Endothelial cell of umbilical vein (primary cell): ENCODE measurements around the gene MAP3K4. TPM values are rescaled to one million over a fixed set of nuclear protein-coding genes. Genes with fewer than 3 reads are reported as not detected.

Source experiments
- BruUV-seq: library from RNA; stranded (reverse); fragments of 400-500 nt; replicated peaks from 2 replicates; lab custom pipeline; 2021; lab: Mats Ljungman, UMichigan
- CTCF ChIA-PET: fragments of 300-600, 350-600 bp; sonication (Branson Sonifier 250); formaldehyde crosslinking; loops from one replicate; lab custom pipeline; 2021; ENCODE audit warnings: antibody characterized with exemption, inconsistent platforms; lab: Charles Lee
- POLR2A ChIA-PET: fragments of 300-600, 350-600 bp; sonication (Branson Sonifier 250); formaldehyde crosslinking; loops from one replicate; lab custom pipeline; 2021; ENCODE audit warnings: antibody characterized with exemption, inconsistent platforms; lab: Charles Lee
- DNase-seq: peaks from one replicate; pipeline ENCODE4 v3.0.0-alpha.2; 2011; ENCODE audit warnings: low read depth, low spot score
- FAIRE-seq: peaks from 2 replicates; lab custom pipeline; 2011; peaks lifted over from hg19 to GRCh38; lab: Jason Lieb, UNC
- H2AFZ ChIP-seq: 2 replicates; pipeline ENCODE4 v1.6.0; 2012; ENCODE audit warnings: low read depth, low read length, control low read depth, inconsistent platforms
- H3K27ac ChIP-seq: 2 replicates; pipeline ENCODE4 v1.5.1; 2011; ENCODE audit warnings: low read depth, mild to moderate bottlenecking, control low read depth, low read length, moderate library complexity; ENCODE audit not compliant: insufficient read depth
- H3K27me3 ChIP-seq, 2 experiments: 2 replicates each; pipeline versions ENCODE4 v1.6.0 to v1.6.1; 2011; ENCODE audit warnings: low read length in 2 of 2, mixed read lengths in 1 of 2; ENCODE audit not compliant: control insufficient read depth in 2 of 2, insufficient read depth in 2 of 2
- H3K36me3 ChIP-seq, 2 experiments: 2 replicates in 1 of 2; 3 replicates in 1 of 2; pipeline ENCODE4 v1.5.1; 2011; ENCODE audit warnings: low read length in 2 of 2, mild to moderate bottlenecking in 1 of 2, moderate library complexity in 1 of 2; ENCODE audit not compliant: control insufficient read depth in 2 of 2, insufficient read depth in 2 of 2; ENCODE audit errors: extremely low read depth in 1 of 2
- H3K4me1 ChIP-seq: 3 replicates; pipeline ENCODE4 v1.5.1; 2011; ENCODE audit warnings: mild to moderate bottlenecking, low read length; ENCODE audit not compliant: control insufficient read depth, insufficient read depth; ENCODE audit errors: extremely low read depth
- H3K4me2 ChIP-seq: 2 replicates; pipeline ENCODE4 v1.6.1; 2011; ENCODE audit warnings: low read length, control low read depth, mixed read lengths; ENCODE audit not compliant: insufficient read depth
- H3K4me3 ChIP-seq, 3 experiments: fragments of 200-600 bp in 1 of 3; sonication (generic), shearing (Covaris generic) in 1 of 3; replicated peaks in 1 of 3; 2 replicates each; pipeline ENCODE4 v1.5.1; 2011 to 2016; ENCODE audit warnings: control low read depth in 3 of 3, low read length in 3 of 3, mild to moderate bottlenecking in 2 of 3, inconsistent platforms in 1 of 3, low read depth in 1 of 3, moderate library complexity in 1 of 3; ENCODE audit not compliant: insufficient read depth in 1 of 3
- H3K79me2 ChIP-seq: 2 replicates; pipeline ENCODE4 v1.6.0; 2012; ENCODE audit warnings: low read length, inconsistent platforms; ENCODE audit not compliant: control insufficient read depth, insufficient read depth
- H3K9ac ChIP-seq: replicated peaks from 2 replicates; pipeline ENCODE3; 2011; ENCODE audit warnings: low read length, control low read depth; ENCODE audit not compliant: insufficient read depth; ENCODE audit errors: extremely low read depth
- H3K9me1 ChIP-seq: replicated peaks from 3 replicates; pipeline ENCODE4 v1.6.0; 2011; ENCODE audit warnings: mild to moderate bottlenecking, low read length; ENCODE audit not compliant: control insufficient read depth, insufficient read depth; ENCODE audit errors: extremely low read depth
- H3K9me3 ChIP-seq: replicated peaks from 2 replicates; pipeline ENCODE4 v1.5.1; 2012; ENCODE audit warnings: low read length, inconsistent platforms; ENCODE audit not compliant: control insufficient read depth, insufficient read depth
- H4K20me1 ChIP-seq: replicated peaks from 2 replicates; pipeline ENCODE3; 2011; ENCODE audit warnings: mild to moderate bottlenecking, low read length; ENCODE audit not compliant: control insufficient read depth, insufficient read depth; ENCODE audit errors: extremely low read depth
- GATA2 ChIP-seq: IDR thresholded peaks from 2 replicates; pipeline ENCODE4 v1.7.0; 2011; ENCODE audit warnings: low read depth, mild to moderate bottlenecking, moderate library complexity, mixed read lengths, low read length; ENCODE audit not compliant: insufficient read length, insufficient read depth
- MAX ChIP-seq: IDR thresholded peaks from 2 replicates; pipeline ENCODE4 v1.6.1; 2011; ENCODE audit not compliant: insufficient read depth, insufficient read length
- MYC ChIP-seq: IDR thresholded peaks from one replicate; pipeline ENCODE4 v1.6.1; 2011; ENCODE audit warnings: mild to moderate bottlenecking, low read depth, low read length
- POLR2A ChIP-seq: IDR thresholded peaks from 2 replicates; pipeline ENCODE4 v1.6.1; 2012; ENCODE audit warnings: low read depth, mild to moderate bottlenecking, control low read depth, low read length
- dilution Hi-C: fragments of 300-500 bp; cut with MboI; formaldehyde crosslinking; loops from one replicate; pipeline ENCODE4 v1.15.0; 2019; ENCODE audit warnings: low sequenced_read_pairs; ENCODE audit not compliant: extremely low pct_ligation_motif_present
- intact Hi-C: fragments of 100-400 bp; cut with micrococcal nuclease; formaldehyde crosslinking; loops from one replicate; pipeline ENCODE4 v1.10.0; 2022
- polyA plus RNA-seq, 4 experiments: library from polyadenylated mRNA; depleted of rRNA in 3 of 4; stranded (reverse) in 3 of 4; unstranded in 1 of 4; fragments of >200 nt; gene quantifications; 2 replicates each; pipeline versions ENCODE4 v1.2.1 to v1.2.3, GENCODE V29; 2011 to 2012; ENCODE audit warnings: missing spikeins in 1 of 4
- total RNA-seq: library from RNA; stranded (reverse); gene quantifications from 2 replicates; pipeline ENCODE4 v1.2.3, GENCODE V29; 2021

MAP3K4 gene
- total and polyA plus RNA-seq, 2 donors (not counting 3 experiments of a cell fraction or from before 2014, with no cell fraction given), result 10.8 to 42.3 TPM

- DNase-seq (no peak), FAIRE-seq (no peak)
- dilution Hi-C loops, result no loop called here
- H3K4me2 ChIP-seq, result no peak overlapping the region
- ChIA-PET POLR2A (no interaction called here), CTCF (interaction anchor here (0.8 to 2.5 kb wide), 4 partner anchors 14 to 234 kb away, joined by 3 to 12 read pairs (median 4); no protein-coding TSS in a partner anchor)
- no peaks in the 10 kb centered on the region for H3K9me3 ChIP-seq
- no peak overlapping the region for H3K27ac ChIP-seq
- no peaks in the 10 kb centered on the region for H3K79me2 ChIP-seq
- BruUV-seq, result no TSS peak
- H3K36me3 ChIP-seq, result peaks cover 0 to 4% of the 10 kb centered on the region in 2 experiments
- no peak for TF ChIP-seq POLR2A
- no peak for TF ChIP-seq GATA2
- TF ChIP-seq MYC, result no peak
- no peak for TF ChIP-seq MAX
- H3K9me1 ChIP-seq, result no peaks in the 10 kb centered on the region
- H2AFZ ChIP-seq, result no peak overlapping the region
- intact Hi-C loops, result loop anchor here (5.0 kb wide), 1 partner anchor 208 kb away; no protein-coding TSS in a partner anchor
- no peak overlapping the region for H3K9ac ChIP-seq
- no peak overlapping the region for H3K4me3 ChIP-seq
- no peaks in the 10 kb centered on the region for H3K27me3 ChIP-seq
- no peaks in the 10 kb centered on the region for H4K20me1 ChIP-seq
- no peaks in the 10 kb centered on the region for H3K4me1 ChIP-seq
Observed at GRCh38 chr6:161139766-161140553, 148.4 kb downstream of the MAP3K4 start.

GRCh38 chr6:161140554-161140875 lies 148.9 kb downstream of the MAP3K4 start:
- Histone ChIP-seq H3K79me2 (no peaks in the 10 kb centered on the region), H2AFZ (no peak overlapping the region), H3K36me3 (peaks cover 0 to 4% of the 10 kb centered on the region in 2 experiments), H3K4me3 (no peak overlapping the region), H3K27ac (no peak overlapping the region), H3K9me3 (no peaks in the 10 kb centered on the region), H3K27me3 (no peaks in the 10 kb centered on the region), H4K20me1 (no peaks in the 10 kb centered on the region), H3K9me1 (no peaks in the 10 kb centered on the region), H3K4me1 (no peaks in the 10 kb centered on the region), H3K9ac (no peak overlapping the region), H3K4me2 (no peak overlapping the region)
- no peak for DNase-seq
- no peak for TF ChIP-seq MYC
- BruUV-seq, result no TSS peak
- ChIA-PET POLR2A (no interaction called here), CTCF (interaction anchor here (1.2 to 2.5 kb wide), 3 partner anchors 13 to 233 kb away, joined by 4 to 12 read pairs (median 4); no protein-coding TSS in a partner anchor)
- dilution Hi-C loops (no loop called here), intact Hi-C loops (loop anchor here (5.0 kb wide), 1 partner anchor 208 kb away; no protein-coding TSS in a partner anchor)
- no peak for FAIRE-seq
